Epithelial cell of prostate (primary cell): ENCODE results near the gene CTAGE4.
"Not testable (repeated sequence)": the region's sequence is repeated elsewhere in the genome, so short reads cannot be mapped to it uniquely, and the experiment has no call there.

Source experiments
- DNase-seq: peaks from one replicate; pipeline ENCODE4 v3.0.0-alpha.2; 2011; ENCODE audit warnings: low read depth, low spot score
- H3K27ac ChIP-seq: fragments of 450-650 bp; 2 replicates; pipeline ENCODE4 v1.5.1; 2017; ENCODE audit warnings: mild to moderate bottlenecking

The CTAGE4 gene, protein sequence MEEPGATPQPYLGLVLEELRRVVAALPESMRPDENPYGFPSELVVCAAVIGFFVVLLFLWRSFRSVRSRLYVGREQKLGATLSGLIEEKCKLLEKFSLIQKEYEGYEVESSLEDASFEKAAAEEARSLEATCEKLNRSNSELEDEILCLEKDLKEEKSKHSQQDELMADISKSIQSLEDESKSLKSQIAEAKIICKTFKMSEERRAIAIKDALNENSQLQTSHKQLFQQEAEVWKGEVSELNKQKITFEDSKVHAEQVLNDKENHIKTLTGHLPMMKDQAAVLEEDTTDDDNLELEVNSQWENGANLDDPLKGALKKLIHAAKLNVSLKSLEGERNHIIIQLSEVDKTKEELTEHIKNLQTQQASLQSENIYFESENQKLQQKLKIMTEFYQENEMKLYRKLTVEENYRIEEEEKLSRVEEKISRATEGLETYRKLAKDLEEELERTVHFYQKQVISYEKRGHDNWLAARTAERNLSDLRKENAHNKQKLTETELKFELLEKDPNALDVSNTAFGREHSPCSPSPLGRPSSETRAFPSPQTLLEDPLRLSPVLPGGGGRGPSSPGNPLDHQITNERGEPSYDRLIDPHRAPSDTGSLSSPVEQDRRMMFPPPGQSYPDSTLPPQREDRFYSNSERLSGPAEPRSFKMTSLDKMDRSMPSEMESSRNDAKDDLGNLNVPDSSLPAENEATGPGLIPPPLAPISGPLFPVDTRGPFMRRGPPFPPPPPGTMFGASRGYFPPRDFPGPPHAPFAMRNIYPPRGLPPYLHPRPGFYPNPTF

GRCh38 chr7:144183166-144183565 is at the start of gene CTAGE4:
Gene CTAGE4, plus strand, starts transcription at chr7:144183466. Its CDS starts 38 bp downstream, at chr7:144183504.
- DNase-seq, H3K27ac ChIP-seq: not testable (repeated sequence)

- no peak overlapping the region for H3K27ac ChIP-seq
- no peak for DNase-seq
Measured at GRCh38 chr7:144134116-144134515, 49.1 kb upstream of the CTAGE4 start.

- DNase-seq: no peak
- H3K27ac ChIP-seq: no peak overlapping the region
Measured at GRCh38 chr7:144137501-144137900, 45.8 kb upstream of the CTAGE4 start.

DNA sequence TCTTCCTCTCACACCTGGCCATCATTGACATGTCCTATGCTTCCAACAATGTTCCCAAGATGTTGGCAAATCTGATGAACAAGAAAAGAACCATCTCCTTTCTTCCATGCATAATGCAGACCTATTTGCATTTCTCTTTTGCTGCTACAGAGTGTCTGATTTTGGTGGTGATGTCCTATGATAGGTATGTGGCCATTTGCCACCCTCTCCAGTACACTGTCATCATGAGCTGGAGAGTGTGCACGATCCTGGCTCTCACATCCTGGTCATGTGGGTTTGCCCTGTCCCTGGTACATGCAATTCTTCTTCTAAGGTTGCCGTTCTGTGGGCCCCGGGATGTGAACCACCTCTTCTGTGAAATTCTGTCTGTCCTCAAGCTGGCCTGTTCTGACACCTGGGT is 41.1 kb upstream of the CTAGE4 start:
- DNase-seq: no peak

DNA sequence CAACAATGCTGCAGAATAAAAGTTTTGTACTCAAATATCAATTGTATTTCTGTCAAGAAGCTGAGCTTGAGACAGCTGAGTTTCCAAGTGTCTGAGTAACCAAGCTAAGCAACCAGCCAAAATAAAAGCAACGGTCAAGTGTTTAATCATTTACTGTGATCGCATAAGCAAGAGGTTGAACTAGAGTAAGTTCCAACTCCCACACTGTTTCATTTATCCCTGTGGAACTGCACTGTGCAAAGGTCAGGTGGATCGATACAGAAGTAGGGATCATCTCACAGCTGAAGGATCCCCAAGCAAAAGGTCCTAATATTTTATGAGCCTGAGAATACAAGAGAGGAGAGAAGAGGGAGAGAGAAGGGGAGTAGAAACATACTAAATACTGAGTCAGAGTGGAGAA is 38.8 kb upstream of the CTAGE4 start:
- H3K27ac ChIP-seq: no peak overlapping the region
- no peak for DNase-seq

More for the DNA sequence above, 41.1 kb upstream of the CTAGE4 start:
- H3K27ac ChIP-seq: no peak overlapping the region

- H3K27ac ChIP-seq: no peak overlapping the region
- no peak for DNase-seq
Measured at GRCh38 chr7:144148224-144148827, 34.9 kb upstream of the CTAGE4 start.

DNA sequence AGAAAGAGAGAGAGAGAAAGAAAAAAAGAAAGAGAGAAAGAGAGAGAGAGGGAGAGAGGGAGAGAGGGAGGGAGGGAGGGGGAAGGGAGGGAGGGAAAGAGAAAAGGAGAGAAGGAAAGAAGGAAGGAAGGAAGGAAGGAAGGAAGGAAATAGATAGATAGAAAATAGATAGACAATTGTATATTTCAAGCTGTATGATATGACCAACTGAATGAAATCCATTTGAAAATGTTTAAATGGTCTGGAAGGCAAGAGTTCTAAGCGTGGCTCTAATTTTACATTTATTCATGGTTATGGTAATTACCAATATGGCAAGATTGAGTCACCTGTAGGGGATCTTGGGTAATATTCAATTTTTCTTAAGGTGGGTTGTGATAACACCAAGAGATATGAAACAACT is 24.4 kb upstream of the CTAGE4 start:
- no peak for DNase-seq
- H3K27ac ChIP-seq: no peak overlapping the region

- H3K27ac ChIP-seq: no peak overlapping the region
- no peak for DNase-seq
Measured at GRCh38 chr7:144164784-144165183, 18.5 kb upstream of the CTAGE4 start.

GRCh38 chr7:144171594-144172350 is 11.5 kb upstream of the CTAGE4 start:
- not testable (repeated sequence) for DNase-seq, H3K27ac ChIP-seq

GRCh38 chr7:144174613-144175012 is 8.7 kb upstream of the CTAGE4 start:
- DNase-seq: no peak
- H3K27ac ChIP-seq: no peak overlapping the region

DNA sequence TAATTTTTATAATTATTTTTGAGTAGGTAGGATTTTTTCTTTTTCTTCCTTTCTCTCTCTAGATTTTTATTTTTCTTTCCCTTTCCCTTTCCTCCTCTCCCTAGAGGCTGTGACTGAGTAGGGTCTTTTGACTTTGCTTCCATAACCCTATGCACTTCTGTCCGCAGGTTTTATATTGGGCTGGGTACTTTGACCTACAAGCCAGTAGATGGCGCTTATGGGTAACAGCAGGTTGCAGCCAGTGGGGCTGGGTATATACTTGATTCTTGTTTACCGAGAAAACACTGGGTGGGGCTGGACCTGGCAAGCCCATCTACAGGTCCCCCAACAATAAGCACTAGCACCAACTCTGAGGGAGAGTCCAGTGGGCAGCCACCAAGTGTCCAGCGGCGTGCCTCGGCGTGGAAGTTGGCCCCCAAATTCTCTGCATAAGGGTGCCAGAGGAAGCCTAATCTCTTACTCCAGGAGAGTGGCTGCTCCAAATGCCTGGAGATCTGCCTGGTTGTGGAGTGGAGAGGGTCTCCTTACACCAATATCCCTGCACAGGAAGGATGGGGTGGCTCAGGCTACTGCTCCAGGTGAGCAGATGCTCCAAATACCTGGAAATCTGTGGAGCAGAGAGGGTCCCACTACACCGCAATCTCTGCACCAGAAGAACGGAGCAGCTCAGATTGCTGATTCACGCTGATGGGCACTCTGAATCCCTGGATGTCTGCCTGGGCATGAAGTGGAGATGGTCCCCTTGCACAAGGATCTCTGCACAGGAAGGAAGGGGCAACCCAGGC is 4.7 kb upstream of the CTAGE4 start:
- DNase-seq, H3K27ac ChIP-seq: not testable (repeated sequence)

- DNase-seq, H3K27ac ChIP-seq: not testable (repeated sequence)
Measured at GRCh38 chr7:144179165-144179479, 4.1 kb upstream of the CTAGE4 start.

DNA sequence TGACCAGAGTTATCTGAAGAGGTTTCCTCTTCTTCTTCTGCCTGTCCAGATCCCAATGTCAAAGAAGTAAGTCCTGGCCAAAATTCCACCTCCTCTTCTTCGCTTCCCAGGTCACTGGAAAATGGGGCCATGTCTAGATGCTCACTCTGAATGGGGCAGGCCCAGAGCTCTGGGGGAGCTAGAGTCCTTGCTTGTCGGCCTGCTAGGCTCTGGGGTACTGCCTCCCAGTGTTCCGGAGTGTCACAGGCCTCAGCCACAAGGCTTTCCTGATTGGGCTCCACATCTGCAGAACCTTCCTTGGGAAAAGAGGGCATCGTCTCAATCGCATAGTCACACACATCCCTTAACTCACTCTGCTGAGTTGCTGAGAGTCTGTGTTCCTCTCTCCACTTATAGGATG is 4.6 kb downstream of the CTAGE4 start:
- H3K27ac ChIP-seq, DNase-seq: not testable (repeated sequence)

- not testable (repeated sequence) for H3K27ac ChIP-seq, DNase-seq
Measured at GRCh38 chr7:144188578-144189171, 5.4 kb downstream of the CTAGE4 start.

- H3K27ac ChIP-seq, DNase-seq: not testable (repeated sequence)
Measured at GRCh38 chr7:144193782-144194181, 10.5 kb downstream of the CTAGE4 start.

- not testable (repeated sequence) for DNase-seq, H3K27ac ChIP-seq
Measured at GRCh38 chr7:144194453-144194852, 11.2 kb downstream of the CTAGE4 start.

DNA sequence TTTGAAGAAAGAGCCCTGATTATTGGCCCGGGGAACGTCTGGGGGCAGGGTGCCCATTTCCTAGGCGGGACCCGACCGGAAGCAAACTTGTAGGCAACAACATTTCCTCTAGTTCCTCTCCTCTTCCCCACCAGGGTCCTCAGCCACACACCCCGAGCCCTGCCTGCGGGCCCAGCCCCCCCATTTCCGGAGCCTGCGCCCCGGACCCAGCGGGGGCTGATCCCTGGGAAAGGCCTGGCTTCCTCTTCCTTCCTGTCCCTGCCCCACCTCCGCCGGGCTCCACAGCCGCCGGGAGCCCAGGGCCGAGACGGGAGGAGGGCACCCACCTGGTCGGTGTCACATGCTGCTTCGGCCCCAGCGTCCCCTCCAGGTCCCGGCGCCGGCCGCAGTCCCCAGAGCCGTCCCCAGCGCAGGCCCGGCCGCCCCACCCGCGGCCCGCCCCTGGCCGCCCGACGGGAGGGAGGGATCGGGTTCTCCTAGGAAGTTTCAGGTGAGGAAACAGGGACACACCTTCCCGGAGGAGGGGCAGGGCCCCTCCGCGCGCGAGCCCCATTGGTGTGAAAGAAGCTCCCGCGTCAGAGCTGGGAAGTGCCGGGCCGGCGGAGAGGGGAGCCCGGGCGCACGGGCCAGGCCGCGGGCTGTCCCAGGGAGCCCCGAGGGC is 12.1 kb downstream of the CTAGE4 start, which contains the start of gene ARHGEF35:
ARHGEF35 (minus strand) TSS at position 622 of the 661 bp plus-strand sequence. CDS start 7,450 bp downstream, outside the sequence.
- DNase-seq: not testable (repeated sequence)

DNA sequence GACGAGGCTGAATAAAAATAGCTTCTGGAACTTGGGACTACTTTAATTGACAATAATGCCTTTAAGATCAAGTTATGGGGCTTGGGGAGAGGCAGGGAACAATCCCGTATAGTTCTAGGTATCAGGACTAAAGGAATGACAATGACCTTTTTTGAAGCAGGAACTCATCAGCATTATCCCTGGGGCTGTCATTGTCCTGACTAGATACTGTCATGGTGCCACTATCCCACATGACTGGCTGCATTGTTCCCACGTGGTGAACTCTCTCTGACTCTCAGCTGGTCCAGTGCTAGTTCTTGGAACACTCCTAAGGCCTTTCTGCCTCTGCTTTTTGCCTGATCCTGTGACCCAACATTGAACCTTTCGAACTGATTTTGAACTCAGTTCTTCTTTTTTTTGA is 15.7 kb downstream of the CTAGE4 start:
- H3K27ac ChIP-seq, DNase-seq: not testable (repeated sequence)

More for the DNA sequence above, 12.1 kb downstream of the CTAGE4 start, which contains the start of gene ARHGEF35:
- not testable (repeated sequence) for H3K27ac ChIP-seq
